Esophagus squamous epithelium (tissue), 5 donors: ENCODE data around the gene FAM120AOS. TPM values are rescaled to one million over a fixed set of nuclear protein-coding genes. Genes with fewer than 3 reads are reported as not detected.

Experiments
- DNase-seq: peaks from one replicate; lab custom pipeline; 2025; lab: John Stamatoyannopoulos, UW
- H3K27ac ChIP-seq, 4 donors: fragments of 200-600 bp; sonication (generic); one replicate each; pipeline ENCODE4 v1.5.1; 2016 to 2019; ENCODE audit warnings: mild to moderate bottlenecking in 1 of 4
- H3K27me3 ChIP-seq, 4 donors: fragments of 200-600 bp; sonication (generic); 1 replicate in 3 of 4; 2 replicates in 1 of 4; pipeline versions ENCODE4 v1.5.1 to v1.6.0; 2017 to 2021; ENCODE audit warnings: antibody characterized with exemption in 1 of 4
- H3K36me3 ChIP-seq, 3 donors: fragments of 200-600 bp; sonication (generic); one replicate each; pipeline ENCODE4 v1.5.1; 2016 to 2019
- H3K4me1 ChIP-seq, 3 donors: fragments of 200-600 bp; sonication (generic); one replicate each; pipeline ENCODE4 v1.5.1; 2017 to 2019
- H3K4me3 ChIP-seq, 4 donors: fragments of 200-600 bp; sonication (generic); 1 replicate in 3 of 4; 2 replicates in 1 of 4; pipeline ENCODE4 v1.5.1; 2016 to 2019; ENCODE audit warnings: mild to moderate bottlenecking in 2 of 4, moderate library complexity in 1 of 4
- H3K9me3 ChIP-seq, 3 donors: fragments of 200-600 bp; sonication (generic); one replicate each; pipeline ENCODE4 v1.5.1; 2016 to 2019
- CTCF ChIP-seq, 6 experiments: fragments of 450-650 bp in 4 of 6; fragments of 200-600 bp in 2 of 6; sonication (generic) in 2 of 6; IDR thresholded peaks; one replicate each; pipeline ENCODE4 v1.5.1; 2016 to 2019; ENCODE audit warnings: antibody characterized with exemption in 6 of 6, mild to moderate bottlenecking in 4 of 6, moderate library complexity in 4 of 6
- POLR2A ChIP-seq, 4 donors: fragments of 450-650 bp; IDR thresholded peaks; one replicate each; pipeline ENCODE4 v1.6.1; 2017; ENCODE audit warnings: antibody characterized with exemption in 4 of 4, mild to moderate bottlenecking in 4 of 4, moderate library complexity in 3 of 4
- WGBS, 2 donors: methylation state at CpG; one replicate each; pipeline ENCODE4 v1.1.5; 2018; 5-methylcytosine and 5-hydroxymethylcytosine counted together
- intact Hi-C: fragments of 100-400 bp; cut with DNase I; formaldehyde crosslinking; loops from one replicate; pipeline ENCODE4 v1.15.0; 2022
- total RNA-seq, 4 donors: library from RNA; depleted of rRNA; stranded (reverse); fragments of >200 nt; gene quantifications; one replicate each; pipeline ENCODE4 v1.1.0, GENCODE V29; 2016
- donor health status: DM: yes; HTN: yes; CAD: no.

Gene FAM120AOS
- 10 to 100 TPM; 18.0 to 33.6 (median 24.4) TPM for total RNA-seq

GRCh38 chr9:93453047-93453914 lies at the start of gene FAM120AOS:
FAM120AOS (minus strand) TSS chr9:93453581; CDS start chr9:93452709, 872 bp downstream.
- H3K4me1 ChIP-seq = peaks cover 21 to 59% (median 32%) of the 10 kb centered on the region in 3 donors
- no peaks in the 10 kb centered on the region for H3K27me3 ChIP-seq
- peak within 1 kb of the TSS; percentile 97 to 100 (median 98) for H3K27ac ChIP-seq
- DNase-seq = peak; percentile 61
- no peaks in the 10 kb centered on the region for H3K9me3 ChIP-seq
- H3K36me3 ChIP-seq = peaks cover 0 to 17% (median 1%) of the 10 kb centered on the region in 3 donors
- H3K4me3 ChIP-seq = peak within 1 kb of the TSS; percentile 72 to 93 (median 86)
- WGBS, 2 donors = 0 to 1% methylated on average over 22 to 23 of the region's 34 CpGs
- peak in 3 of 4 donors; percentile 38 to 78 (median 63) for TF ChIP-seq POLR2A (IDR thresholded peaks at IDR 0.05)
- TF ChIP-seq CTCF (IDR thresholded peaks at IDR 0.05) = no peak
- intact Hi-C loops = loop anchor here (5.0 kb wide), 1 partner anchor 114 kb away; no protein-coding TSS in a partner anchor

- no peak for TF ChIP-seq POLR2A (IDR thresholded peaks at IDR 0.05)
- no peak for TF ChIP-seq CTCF (IDR thresholded peaks at IDR 0.05)
- no peak for DNase-seq
Measured at GRCh38 chr9:93501406-93501805, 48.0 kb upstream of the FAM120AOS start.

GRCh38 chr9:93500571-93501298 lies 47.4 kb upstream of the FAM120AOS start:
- 70 to 85% methylated on average over 4 of the region's 4 CpGs for WGBS, 2 donors
- H3K4me1 ChIP-seq = peaks cover 0 to 24% (median 18%) of the 10 kb centered on the region in 3 donors
- H3K4me3 ChIP-seq = peak overlapping the region in 3 of 4 donors; percentile 28 to 63 (median 35)
- no peak for TF ChIP-seq CTCF (IDR thresholded peaks at IDR 0.05)
- no peak for TF ChIP-seq POLR2A (IDR thresholded peaks at IDR 0.05)
- no peaks in the 10 kb centered on the region for H3K27me3 ChIP-seq
- intact Hi-C loops = no loop called here
- peaks cover 0 to 72% (median 4%) of the 10 kb centered on the region in 3 donors for H3K36me3 ChIP-seq
- no peak for DNase-seq
- peak overlapping the region; percentile 34 to 71 (median 48) for H3K27ac ChIP-seq
- H3K9me3 ChIP-seq = no peaks in the 10 kb centered on the region

More at GRCh38 chr9:93501406-93501805, 48.0 kb upstream of the FAM120AOS start:
- peaks cover 0 to 24% (median 18%) of the 10 kb centered on the region in 3 donors for H3K4me1 ChIP-seq
- H3K36me3 ChIP-seq = peaks cover 0 to 66% (median 4%) of the 10 kb centered on the region in 3 donors
- WGBS, 2 donors = 20% methylated on average over 4 of the region's 4 CpGs
- peak overlapping the region in 3 of 4 donors; percentile 28 to 63 (median 35) for H3K4me3 ChIP-seq
- H3K27ac ChIP-seq = peak overlapping the region in 3 of 4 donors; percentile 34 to 71 (median 61)
- intact Hi-C loops = no loop called here
- H3K9me3 ChIP-seq = no peaks in the 10 kb centered on the region
- no peaks in the 10 kb centered on the region for H3K27me3 ChIP-seq

- H3K36me3 ChIP-seq = peaks cover 4 to 78% (median 8%) of the 10 kb centered on the region in 3 donors
Measured at GRCh38 chr9:93496285-93496684, 42.9 kb upstream of the FAM120AOS start.

More at GRCh38 chr9:93496285-93496684, 42.9 kb upstream of the FAM120AOS start:
- no peak for DNase-seq
- Histone ChIP-seq H3K27ac (no peak overlapping the region), H3K4me3 (no peak overlapping the region), H3K27me3 (no peaks in the 10 kb centered on the region), H3K9me3 (no peaks in the 10 kb centered on the region), H3K4me1 (peaks cover 0 to 19% (median 7%) of the 10 kb centered on the region in 3 donors)
- WGBS, 2 donors = 20 to 38% methylated on average over 3 of the region's 3 CpGs
- intact Hi-C loops = no loop called here
- no peak for TF ChIP-seq CTCF (IDR thresholded peaks at IDR 0.05)
- TF ChIP-seq POLR2A (IDR thresholded peaks at IDR 0.05) = no peak
